HG02938 (cell line): ENCODE measurements around the gene P2RX7.
"Not testable (repeated sequence)": the region's sequence is repeated elsewhere in the genome, so short reads cannot be mapped to it uniquely, and the experiment has no call there.

Experiments
- ATAC-seq: cut with Tn5 transposase; IDR thresholded peaks from one replicate; pipeline ENCODE4 v1.9.1; 2021; ENCODE audit warnings: mild to moderate bottlenecking, moderate library complexity; ENCODE audit not compliant: unreplicated experiment

The P2RX7 gene

GRCh38 chr12:121170151-121170550, 37.5 kb downstream of the P2RX7 start:
- ATAC-seq = no peak

DNA sequence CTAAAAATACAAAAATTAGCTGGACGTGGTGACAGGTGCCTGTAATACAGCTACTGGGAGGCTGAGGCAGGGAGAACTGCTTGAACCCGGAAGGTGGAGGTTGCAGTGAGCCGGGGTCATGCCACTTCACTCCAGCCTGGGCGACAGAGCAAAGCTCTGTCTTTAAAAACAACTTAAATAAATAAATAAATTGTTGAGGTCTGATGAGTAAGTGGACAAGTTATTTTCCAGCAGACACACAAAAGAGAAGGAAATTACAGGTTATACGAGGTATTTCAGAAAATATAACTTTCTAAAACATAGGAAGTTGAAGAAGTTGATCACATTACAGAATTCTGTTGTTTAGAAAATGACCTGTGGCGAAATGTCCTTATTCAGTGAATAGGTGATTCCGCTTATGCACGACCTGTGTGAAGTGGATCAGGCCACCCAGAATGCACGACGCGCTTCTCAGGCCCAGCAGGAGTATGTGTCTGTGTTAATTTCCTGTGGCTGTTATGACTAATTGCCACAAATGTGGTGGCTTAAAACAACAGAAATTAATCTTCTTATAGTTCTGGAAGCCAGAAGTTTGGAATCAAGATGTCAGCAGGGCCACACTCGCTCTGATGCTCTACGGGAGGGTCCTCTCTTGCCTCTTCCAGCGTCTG, 38.1 kb downstream of the P2RX7 start:
- ATAC-seq = no peak

GRCh38 chr12:121172145-121172544, 39.5 kb downstream of the P2RX7 start:
- ATAC-seq = no peak

GRCh38 chr12:121175383-121176119, 42.9 kb downstream of the P2RX7 start:
- ATAC-seq = no peak

GRCh38 chr12:121176826-121177529, 44.3 kb downstream of the P2RX7 start:
- no peak for ATAC-seq

GRCh38 chr12:121181181-121181580, 48.5 kb downstream of the P2RX7 start:
- ATAC-seq = no peak

GRCh38 chr12:121182222-121182893, 49.7 kb downstream of the P2RX7 start:
- ATAC-seq = no peak

- ATAC-seq = no peak
Measured at GRCh38 chr12:121184425-121184824, 51.7 kb downstream of the P2RX7 start.

DNA sequence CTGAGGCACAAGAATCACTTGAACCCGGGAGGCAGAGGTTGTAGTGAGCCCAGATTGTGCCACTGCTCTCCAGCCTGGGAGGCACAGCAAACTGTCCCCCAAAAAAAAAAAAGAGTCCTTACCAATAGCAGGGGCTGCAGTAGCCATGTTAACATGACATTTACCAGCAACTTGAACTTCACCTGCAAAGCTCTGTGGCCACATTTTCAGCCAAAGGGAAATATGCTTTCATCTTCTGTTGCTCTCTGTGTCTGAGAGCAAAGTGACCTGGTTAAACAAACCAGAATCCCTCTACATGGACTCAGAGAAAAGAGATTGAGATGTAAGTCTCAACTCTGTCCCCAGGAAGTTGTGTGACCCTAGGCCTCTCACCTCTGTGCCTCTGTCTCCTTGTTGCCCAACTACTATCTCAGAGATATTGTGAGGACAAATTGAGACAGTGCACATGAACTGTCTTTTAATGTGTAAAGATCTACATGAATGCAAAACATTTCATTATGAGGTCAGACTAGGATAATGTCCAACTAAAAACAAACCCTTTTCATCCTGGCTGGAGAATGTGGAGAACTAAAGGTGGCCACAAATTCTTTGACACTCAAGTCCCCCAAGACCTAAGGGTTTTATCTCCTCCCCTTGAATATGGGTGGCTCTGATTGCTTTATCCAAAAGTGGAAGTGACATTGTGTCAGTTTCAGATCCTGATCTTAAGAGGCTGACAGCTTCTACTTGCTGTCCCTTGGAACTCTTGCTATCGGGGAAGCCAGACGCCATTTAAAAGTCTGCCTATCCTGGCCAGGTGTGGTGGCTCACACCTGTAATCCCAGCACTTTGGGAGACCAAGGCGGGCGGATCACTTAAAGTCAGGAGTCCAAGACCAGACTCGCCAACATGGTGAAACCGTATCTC, 52.6 kb downstream of the P2RX7 start:
- no peak for ATAC-seq

GRCh38 chr12:121186826-121187225, 54.1 kb downstream of the P2RX7 start:
- no peak for ATAC-seq

GRCh38 chr12:121187501-121187900, 54.8 kb downstream of the P2RX7 start:
- ATAC-seq = no peak

GRCh38 chr12:121188227-121188626, 55.6 kb downstream of the P2RX7 start:
- no peak for ATAC-seq

DNA sequence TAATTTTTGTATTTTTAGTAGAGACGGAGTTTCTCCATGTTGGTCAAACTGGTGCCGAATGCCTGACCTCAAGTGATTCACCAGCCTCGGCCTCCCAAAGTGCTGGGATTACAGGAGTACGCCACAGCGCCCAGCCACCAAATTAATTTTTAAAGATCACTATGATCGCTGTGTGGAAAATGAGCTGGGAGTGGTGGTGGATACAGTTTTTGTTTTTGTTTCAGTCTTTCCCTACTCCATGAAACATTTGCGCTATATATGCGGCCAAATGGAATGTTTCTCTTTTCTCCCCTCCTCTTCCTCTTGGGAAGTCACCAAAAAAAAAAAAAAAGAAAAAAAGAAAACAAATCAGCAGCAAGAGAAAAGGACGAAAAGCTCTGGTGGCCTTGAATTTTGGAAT, 56.5 kb downstream of the P2RX7 start:
- ATAC-seq = no peak

- no peak for ATAC-seq
Measured at GRCh38 chr12:121189619-121190155, 57.0 kb downstream of the P2RX7 start.

DNA sequence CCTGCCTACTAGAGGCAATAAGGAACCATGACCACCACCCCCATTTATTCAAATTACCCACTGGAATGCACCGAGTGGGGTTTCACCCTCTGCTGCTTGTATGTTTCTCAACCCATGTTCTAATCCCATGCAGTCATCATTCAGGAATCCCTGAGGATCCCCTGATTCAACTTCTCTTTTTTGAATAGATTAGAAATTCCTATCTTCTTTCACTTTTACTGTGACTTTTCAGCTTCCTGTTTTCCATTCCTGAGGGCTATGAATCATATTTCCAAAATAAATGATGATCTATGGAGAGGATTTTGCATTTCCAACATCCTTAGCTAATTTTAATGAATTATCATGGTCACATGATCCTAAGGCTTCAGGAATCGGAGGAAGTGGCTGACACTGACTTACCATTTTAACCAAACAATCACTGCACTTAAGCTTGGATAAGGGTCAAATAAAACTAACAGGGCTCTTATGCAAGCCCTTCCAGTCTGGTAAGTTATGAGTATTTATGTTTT, 57.9 kb downstream of the P2RX7 start:
- no peak for ATAC-seq

GRCh38 chr12:121191151-121191550, 58.5 kb downstream of the P2RX7 start:
- ATAC-seq = no peak

DNA sequence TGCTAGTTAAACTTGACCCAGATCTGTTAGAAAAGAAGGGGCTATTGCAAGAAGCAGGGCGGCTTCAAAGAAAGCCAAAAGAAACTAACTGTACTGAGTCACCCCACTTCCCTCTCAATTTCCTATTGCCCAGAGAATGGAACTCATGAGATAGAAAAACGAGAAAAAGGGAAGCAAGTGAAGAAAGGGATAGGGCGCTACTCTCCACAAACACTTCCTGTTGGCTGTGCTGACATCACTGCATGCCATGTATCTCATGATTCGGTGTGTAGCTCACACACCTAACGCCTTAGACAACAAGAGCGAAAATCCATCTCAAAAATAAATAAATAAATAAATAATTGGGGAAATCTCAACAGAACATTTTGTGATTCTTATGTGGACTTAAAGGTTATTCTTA, 64.2 kb downstream of the P2RX7 start:
- no peak for ATAC-seq

DNA sequence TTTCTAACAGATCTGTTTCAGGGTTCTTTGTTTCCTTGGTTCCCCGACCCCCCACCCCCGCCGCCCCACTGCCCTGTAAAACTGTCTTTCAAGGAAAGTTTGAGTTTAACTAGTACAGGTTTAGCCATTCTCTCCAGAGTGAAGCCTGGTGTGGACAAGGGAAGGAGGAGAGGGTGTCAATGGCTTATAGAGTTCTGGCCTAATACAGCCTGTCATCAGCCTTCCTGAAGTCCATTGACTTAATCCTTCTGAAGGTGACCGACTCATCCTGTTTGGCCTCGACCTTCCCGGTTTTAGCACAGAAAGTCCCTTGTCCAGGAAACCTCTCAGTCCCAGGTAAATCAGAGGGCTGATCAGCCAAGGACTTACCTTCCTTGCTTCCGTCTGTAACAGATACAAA, 66.3 kb downstream of the P2RX7 start:
- ATAC-seq = no peak

DNA sequence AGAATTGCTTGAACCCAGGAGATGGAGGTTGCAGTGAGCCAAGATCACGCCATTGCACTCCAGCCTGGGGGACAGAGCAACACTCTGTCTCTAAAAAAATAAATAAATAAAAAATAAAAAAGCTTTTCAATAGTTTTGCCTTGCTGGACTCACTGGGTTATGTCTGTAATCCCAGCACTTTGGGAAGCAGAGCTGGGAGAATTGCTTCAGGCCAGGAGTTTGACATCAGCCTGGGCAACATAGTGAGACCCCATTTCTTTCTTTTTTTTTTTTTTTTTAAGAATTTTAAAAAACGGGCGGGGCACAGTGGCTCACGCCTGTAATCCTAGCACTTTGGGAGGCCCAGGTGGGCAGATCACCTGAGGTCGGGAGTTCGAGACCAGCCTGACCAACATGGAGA, 68.5 kb downstream of the P2RX7 start:
- ATAC-seq = not testable (repeated sequence)
